IPS-18a (cell line): ENCODE results near the gene C3orf70.

Experiments used
- H3K27ac ChIP-seq: one replicate; pipeline ENCODE4 v1.5.1; 2013; ENCODE audit warnings: low read length
- H3K27me3 ChIP-seq: one replicate; pipeline ENCODE4 v1.6.1; 2013; ENCODE audit warnings: mild to moderate bottlenecking, low read length; ENCODE audit not compliant: control insufficient read depth, insufficient read depth
- H3K36me3 ChIP-seq: one replicate; pipeline ENCODE4 v1.6.1; 2013; ENCODE audit warnings: low read depth, low read length; ENCODE audit not compliant: control insufficient read depth
- H3K4me1 ChIP-seq: one replicate; pipeline ENCODE4 v1.6.1; 2013; ENCODE audit warnings: low read depth, low read length; ENCODE audit not compliant: control insufficient read depth
- H3K4me3 ChIP-seq: one replicate; pipeline ENCODE4 v1.5.1; 2013; ENCODE audit warnings: low read length
- H3K9ac ChIP-seq: one replicate; pipeline ENCODE4 v1.6.1; 2013; ENCODE audit warnings: mild to moderate bottlenecking, low read length, moderate library complexity
- H3K9me3 ChIP-seq: one replicate; pipeline ENCODE4 v1.6.1; 2013; ENCODE audit warnings: low read depth, low read length; ENCODE audit not compliant: control insufficient read depth

The C3orf70 gene

DNA sequence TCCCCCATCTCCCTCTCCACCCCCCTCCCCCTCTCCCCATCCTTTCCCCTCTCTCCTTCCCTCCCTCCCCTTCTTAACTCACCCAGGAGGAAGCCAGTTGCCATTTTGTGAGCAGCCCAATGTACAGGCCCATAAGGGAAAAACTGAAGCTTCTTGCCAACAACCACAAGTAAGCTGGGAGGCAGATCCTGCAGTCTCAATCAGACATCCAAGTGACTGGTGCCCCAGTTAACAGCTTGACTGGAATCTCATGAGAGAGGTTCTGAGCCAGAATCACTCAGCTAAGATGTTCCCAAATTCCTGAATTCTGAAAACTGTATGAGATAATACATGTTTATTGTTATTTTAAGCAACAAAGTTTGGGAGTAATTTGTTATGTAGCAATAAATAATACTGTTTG, 90.7 kb downstream of the C3orf70 start:
- Histone ChIP-seq H3K36me3 (no peaks in the 10 kb centered on the region), H3K9me3 (no peaks in the 10 kb centered on the region), H3K4me3 (no peak overlapping the region), H3K4me1 (no peaks in the 10 kb centered on the region), H3K27ac (no peak overlapping the region), H3K27me3 (no peaks in the 10 kb centered on the region), H3K9ac (no peak overlapping the region)

DNA sequence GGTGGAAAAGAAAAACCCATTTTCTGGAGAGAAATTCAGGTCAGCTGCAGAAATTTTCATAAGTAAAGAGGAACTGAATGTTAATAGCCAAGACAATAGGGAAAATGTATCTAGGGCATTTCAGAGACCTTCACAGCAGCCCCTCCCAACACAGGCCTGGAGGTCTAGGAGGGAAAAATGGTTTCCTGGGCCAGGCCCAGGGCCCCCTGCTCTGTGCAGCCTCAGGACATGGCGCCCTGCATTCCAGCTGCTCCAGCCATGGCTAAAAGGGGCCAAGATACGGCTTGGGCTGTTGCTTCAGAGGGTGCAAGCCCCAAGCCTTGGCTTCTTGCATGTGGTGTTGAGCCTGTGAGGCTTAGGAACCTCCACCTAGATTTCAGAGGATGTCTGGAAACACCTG, 92.2 kb downstream of the C3orf70 start:
- peaks cover 5% of the 10 kb centered on the region for H3K9me3 ChIP-seq
- H3K27ac ChIP-seq, result no peak overlapping the region
- H3K27me3 ChIP-seq, result no peaks in the 10 kb centered on the region
- H3K4me3 ChIP-seq, result no peak overlapping the region
- no peak overlapping the region for H3K9ac ChIP-seq
- no peaks in the 10 kb centered on the region for H3K4me1 ChIP-seq
- H3K36me3 ChIP-seq, result no peaks in the 10 kb centered on the region

DNA sequence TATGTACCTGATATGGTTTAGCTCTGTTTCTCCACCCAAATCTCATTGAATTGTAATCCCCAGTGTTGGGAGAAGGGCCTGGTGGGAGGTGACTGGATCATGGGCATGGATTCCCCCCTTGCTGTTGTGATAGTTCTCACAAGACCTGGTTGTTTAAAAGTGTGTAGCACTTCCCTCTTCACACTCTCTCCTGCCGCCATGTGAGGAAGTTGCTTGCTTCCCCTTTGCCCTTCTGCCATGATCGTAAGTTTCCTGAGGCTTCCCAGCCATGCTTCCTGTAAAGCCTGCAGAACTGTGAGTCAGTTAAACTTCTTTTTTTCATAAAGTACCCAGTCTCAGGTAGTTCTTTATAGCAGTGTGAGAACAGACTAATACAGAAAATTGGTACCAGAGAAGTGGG, 93.1 kb downstream of the C3orf70 start:
- Histone ChIP-seq H3K4me3 (no peak overlapping the region), H3K27ac (no peak overlapping the region), H3K9me3 (peaks cover 5% of the 10 kb centered on the region), H3K36me3 (no peaks in the 10 kb centered on the region), H3K9ac (no peak overlapping the region), H3K27me3 (no peaks in the 10 kb centered on the region), H3K4me1 (no peaks in the 10 kb centered on the region)

DNA sequence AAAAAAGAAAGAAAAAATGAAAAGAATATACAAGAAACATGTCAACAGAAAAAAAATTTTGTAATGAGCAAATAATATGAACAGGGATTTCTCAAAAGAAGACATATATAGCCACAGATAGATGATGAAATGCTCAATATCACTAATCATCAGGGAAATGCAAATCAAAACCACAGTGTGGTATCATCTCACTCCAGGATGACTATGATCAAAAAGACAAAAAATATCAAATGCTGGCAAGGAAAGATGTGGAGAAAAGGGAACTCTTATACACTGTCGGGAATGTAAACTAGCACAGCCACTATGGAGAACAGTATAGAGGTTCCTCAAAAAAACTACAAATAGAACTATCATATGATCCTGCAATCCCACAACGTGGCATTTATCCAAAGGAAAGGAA, 94.1 kb downstream of the C3orf70 start:
- Histone ChIP-seq H3K9me3 (peaks cover 5% of the 10 kb centered on the region), H3K4me1 (no peaks in the 10 kb centered on the region), H3K4me3 (no peak overlapping the region), H3K27ac (no peak overlapping the region), H3K9ac (no peak overlapping the region), H3K36me3 (no peaks in the 10 kb centered on the region), H3K27me3 (no peaks in the 10 kb centered on the region)

DNA sequence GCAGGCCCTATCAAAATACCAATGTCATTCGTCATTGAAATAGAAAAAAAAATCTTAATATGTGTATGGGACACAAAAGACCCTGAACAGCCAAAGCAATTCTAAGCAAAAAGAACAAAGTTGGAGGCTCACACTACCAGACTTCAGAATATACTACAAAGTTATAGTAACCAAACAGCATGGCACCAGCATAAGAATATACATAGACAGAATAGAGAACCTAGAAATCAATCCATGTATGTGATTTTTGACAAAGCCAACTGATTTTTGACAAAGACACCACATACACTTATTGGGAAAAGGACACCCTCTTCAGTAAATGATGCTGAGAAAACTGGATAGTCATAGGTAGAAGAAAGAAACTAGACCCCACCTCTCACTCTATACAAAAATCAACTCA, 95.0 kb downstream of the C3orf70 start:
- no peaks in the 10 kb centered on the region for H3K4me1 ChIP-seq
- H3K9ac ChIP-seq, result no peak overlapping the region
- no peak overlapping the region for H3K4me3 ChIP-seq
- H3K36me3 ChIP-seq, result no peaks in the 10 kb centered on the region
- peaks cover 5% of the 10 kb centered on the region for H3K9me3 ChIP-seq
- no peaks in the 10 kb centered on the region for H3K27me3 ChIP-seq
- no peak overlapping the region for H3K27ac ChIP-seq

DNA sequence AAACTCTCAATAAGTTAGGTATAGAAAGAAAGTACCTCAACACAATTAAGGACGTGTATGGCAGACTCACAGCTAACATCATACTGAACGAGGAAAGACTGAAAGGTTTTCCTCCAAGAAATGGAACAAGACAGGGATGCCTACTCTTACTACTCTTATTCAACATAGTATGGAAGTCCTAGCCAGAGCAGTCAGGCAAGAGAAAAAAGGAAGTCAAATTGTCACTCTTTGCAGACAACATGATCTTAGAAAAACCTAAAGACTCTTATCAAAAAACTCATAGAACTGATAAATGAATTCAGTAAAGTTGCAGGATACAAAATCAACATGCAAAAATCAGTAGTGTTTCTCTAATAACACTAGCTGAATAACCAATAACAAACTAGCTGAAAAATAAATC, 96.0 kb downstream of the C3orf70 start:
- H3K27ac ChIP-seq, result no peak overlapping the region
- H3K36me3 ChIP-seq, result peaks cover 7% of the 10 kb centered on the region
- H3K9ac ChIP-seq, result no peak overlapping the region
- no peak overlapping the region for H3K4me3 ChIP-seq
- H3K4me1 ChIP-seq, result no peaks in the 10 kb centered on the region
- H3K9me3 ChIP-seq, result peaks cover 5% of the 10 kb centered on the region
- H3K27me3 ChIP-seq, result no peaks in the 10 kb centered on the region

DNA sequence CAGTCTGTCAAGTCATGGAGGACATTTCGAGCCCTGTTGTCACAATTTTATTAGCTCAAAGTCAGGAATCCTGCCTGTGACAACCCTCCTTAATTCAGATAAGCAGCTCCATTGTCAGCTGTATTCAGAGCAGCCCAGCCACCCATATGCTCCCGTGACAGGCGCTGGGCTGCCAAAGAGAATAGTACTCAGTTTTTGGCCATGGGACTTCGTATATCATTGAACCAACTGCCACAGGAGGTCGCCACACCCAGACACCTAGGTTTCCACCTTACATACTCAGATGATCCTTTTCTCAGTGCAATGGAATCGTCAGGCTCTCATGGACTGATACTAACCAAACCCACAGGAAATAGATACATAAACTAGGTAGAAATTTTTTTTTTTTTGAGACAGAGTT, 100.2 kb downstream of the C3orf70 start:
- Histone ChIP-seq H3K36me3 (peaks cover 7% of the 10 kb centered on the region), H3K9me3 (peaks cover 5% of the 10 kb centered on the region), H3K27ac (no peak overlapping the region), H3K4me3 (no peak overlapping the region), H3K27me3 (no peaks in the 10 kb centered on the region), H3K9ac (no peak overlapping the region), H3K4me1 (no peaks in the 10 kb centered on the region)

DNA sequence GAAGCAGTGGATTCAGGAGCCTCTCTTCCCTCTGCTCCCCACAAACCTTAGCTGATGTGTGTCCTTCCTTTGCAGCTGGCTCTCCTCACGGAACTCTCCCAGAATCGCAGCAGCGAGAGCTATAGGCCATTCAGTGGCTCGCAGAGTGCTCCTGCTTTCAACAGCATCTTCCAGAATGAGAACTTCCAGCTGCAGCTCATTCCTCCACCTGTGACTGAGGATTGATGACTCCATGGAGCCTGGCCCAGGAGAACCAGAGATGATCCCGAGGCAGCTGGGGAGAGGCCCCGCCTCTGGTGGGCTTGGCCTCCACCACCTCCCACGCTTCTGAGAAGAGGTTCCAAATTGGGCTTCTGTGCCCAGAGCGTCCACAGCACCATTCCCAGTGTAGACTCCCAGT, 101.1 kb downstream of the C3orf70 start:
- Histone ChIP-seq H3K9ac (no peak overlapping the region), H3K4me3 (no peak overlapping the region), H3K36me3 (peaks cover 7% of the 10 kb centered on the region), H3K27ac (no peak overlapping the region), H3K27me3 (no peaks in the 10 kb centered on the region), H3K4me1 (no peaks in the 10 kb centered on the region), H3K9me3 (peaks cover 4% of the 10 kb centered on the region)

DNA sequence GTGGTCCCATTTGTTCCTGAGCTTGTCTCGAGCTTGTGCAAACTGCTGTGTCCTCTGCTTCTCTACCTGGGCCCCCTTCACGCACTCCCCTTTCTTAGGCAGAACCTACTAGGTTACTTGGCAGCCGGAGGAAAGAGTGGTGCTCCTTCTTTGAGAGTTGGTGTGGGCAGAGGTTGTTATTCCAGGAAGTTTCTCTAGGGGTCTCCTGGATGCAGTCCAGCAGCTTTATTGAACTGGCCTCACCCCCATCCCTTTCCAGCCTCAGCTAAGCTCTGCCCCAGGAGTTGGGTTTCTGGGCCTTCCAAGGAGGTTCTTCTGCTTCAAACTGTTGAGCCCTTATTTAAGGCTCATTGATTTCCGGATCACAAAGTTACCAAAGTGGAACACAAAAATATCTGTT, 103.2 kb downstream of the C3orf70 start:
- Histone ChIP-seq H3K27me3 (no peaks in the 10 kb centered on the region), H3K27ac (no peak overlapping the region)

DNA sequence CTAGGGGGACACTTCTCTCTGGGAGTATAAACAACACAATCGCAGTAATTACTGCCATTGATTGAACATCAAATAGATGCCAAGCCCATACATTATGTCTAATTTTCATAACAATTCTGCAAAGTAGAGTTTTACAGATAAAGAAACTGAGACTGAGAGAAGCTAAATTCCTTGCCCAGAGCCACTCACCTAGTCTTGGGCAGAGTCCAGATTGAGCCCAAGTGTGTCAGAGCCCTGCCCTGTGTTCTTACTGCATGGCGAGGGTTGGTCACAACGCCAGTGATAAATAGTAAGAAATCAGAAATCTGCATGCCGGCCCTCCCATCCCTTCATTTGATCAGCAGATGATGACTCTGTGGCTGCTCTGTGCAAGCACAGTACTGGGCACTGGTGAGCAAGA, 106.3 kb downstream of the C3orf70 start:
- no peak overlapping the region for H3K9ac ChIP-seq
- H3K36me3 ChIP-seq, result no peaks in the 10 kb centered on the region
- no peaks in the 10 kb centered on the region for H3K27me3 ChIP-seq
- no peak overlapping the region for H3K4me3 ChIP-seq
- H3K9me3 ChIP-seq, result no peaks in the 10 kb centered on the region
- H3K4me1 ChIP-seq, result no peaks in the 10 kb centered on the region
- H3K27ac ChIP-seq, result no peak overlapping the region

More for the DNA sequence above, 103.2 kb downstream of the C3orf70 start:
- Histone ChIP-seq H3K4me1 (no peaks in the 10 kb centered on the region), H3K9me3 (no peaks in the 10 kb centered on the region), H3K9ac (no peak overlapping the region), H3K4me3 (no peak overlapping the region), H3K36me3 (peaks cover 7% of the 10 kb centered on the region)

DNA sequence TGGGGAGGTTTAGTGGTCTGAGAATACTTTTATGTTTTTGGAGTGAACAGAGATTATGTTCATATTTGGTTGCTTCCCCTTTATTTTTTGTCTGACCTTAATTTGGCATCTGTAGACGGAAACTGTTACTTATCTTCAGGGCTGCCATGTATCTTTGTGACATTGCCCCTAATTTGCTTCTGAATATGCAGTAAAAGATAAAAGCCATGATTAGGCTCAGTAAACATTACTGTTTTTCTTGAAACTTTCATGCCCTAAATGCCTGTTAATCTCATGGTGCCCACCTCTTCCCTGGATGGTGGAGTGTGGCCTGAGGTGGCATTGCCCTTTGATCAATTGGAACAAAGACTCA, 106.7 kb downstream of the C3orf70 start:
- Histone ChIP-seq H3K4me3 (no peak overlapping the region), H3K4me1 (no peaks in the 10 kb centered on the region), H3K9ac (no peak overlapping the region), H3K36me3 (no peaks in the 10 kb centered on the region), H3K9me3 (no peaks in the 10 kb centered on the region), H3K27ac (no peak overlapping the region), H3K27me3 (no peaks in the 10 kb centered on the region)

DNA sequence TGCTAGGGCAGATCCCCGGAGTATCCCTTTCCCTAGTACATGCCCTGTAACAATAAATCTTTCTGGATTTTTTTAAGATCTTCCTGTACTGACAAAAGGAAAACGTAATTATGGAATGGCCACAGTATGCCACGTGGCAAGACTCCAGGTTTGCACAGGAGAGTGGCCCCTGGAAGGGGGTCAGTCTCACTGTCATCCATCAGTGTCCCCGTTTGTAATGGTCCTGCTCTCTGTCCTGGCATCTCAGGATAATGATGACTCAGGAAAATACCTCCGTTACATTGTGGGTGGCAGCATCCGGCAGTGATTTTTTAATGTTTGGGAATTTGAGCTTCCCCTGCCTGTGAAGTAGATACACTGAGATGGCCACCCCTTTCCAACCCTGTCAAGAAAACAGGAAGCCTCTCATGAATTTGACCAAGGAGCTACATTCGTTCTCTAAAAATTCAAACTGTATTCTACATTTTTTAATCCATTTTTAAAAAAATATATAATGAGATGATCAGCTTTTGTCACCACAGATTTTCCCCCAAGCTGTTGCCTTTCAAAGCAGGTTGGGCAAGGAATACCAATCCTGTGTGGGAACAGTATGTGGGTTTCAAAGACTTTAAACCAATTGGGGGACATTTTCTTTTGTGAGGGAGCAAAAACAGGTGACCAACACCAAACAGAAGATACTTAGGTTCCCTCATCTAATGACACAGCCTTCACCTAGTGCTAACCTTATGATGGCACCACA, 110.4 kb downstream of the C3orf70 start:
- Histone ChIP-seq H3K27me3 (no peaks in the 10 kb centered on the region), H3K36me3 (no peaks in the 10 kb centered on the region), H3K4me3 (no peak overlapping the region), H3K27ac (no peak overlapping the region), H3K9ac (no peak overlapping the region), H3K9me3 (no peaks in the 10 kb centered on the region), H3K4me1 (no peaks in the 10 kb centered on the region)
